ENCODE data around the gene CLSTN3. TPM values are rescaled to one million over a fixed set of nuclear protein-coding genes. Genes with fewer than 3 reads are reported as not detected.
"Not testable (repeated sequence)": the region's sequence is repeated elsewhere in the genome, so short reads cannot be mapped to it uniquely, and the experiment has no call there.

The CLSTN3 gene
- polyA plus RNA-seq, 1 donor from 2014 or later = 2.9 TPM

GRCh38 chr12:7160183-7160582, 30.0 kb downstream of the CLSTN3 start:
- Mint-ChIP-seq H3K27me3 (peaks cover 16% of the 10 kb centered on the region), H3K27ac (peak overlapping the region in 1 of 3 donors; percentile 71), H3K9me3 (no peaks in the 10 kb centered on the region), H3K4me1 (peaks cover 0 to 4% (median 3%) of the 10 kb centered on the region in 3 donors), H3K4me3 (no peak overlapping the region), H3K36me3 (peaks cover 3% of the 10 kb centered on the region)

GRCh38 chr12:7161327-7161726, 31.2 kb downstream of the CLSTN3 start:
- H3K4me3 Mint-ChIP-seq = no peak overlapping the region

GRCh38 chr12:7161811-7162210, 31.6 kb downstream of the CLSTN3 start:
- peaks cover 16% of the 10 kb centered on the region for H3K27me3 Mint-ChIP-seq
- no peak overlapping the region for H3K4me3 Mint-ChIP-seq
- H3K4me1 Mint-ChIP-seq = peaks cover 0 to 4% (median 3%) of the 10 kb centered on the region in 3 donors
- H3K27ac Mint-ChIP-seq = no peak overlapping the region
- H3K36me3 Mint-ChIP-seq = peaks cover 2% of the 10 kb centered on the region
- H3K9me3 Mint-ChIP-seq = peaks cover 0 to 4% (median 0%) of the 10 kb centered on the region in 3 donors

More at GRCh38 chr12:7161327-7161726, 31.2 kb downstream of the CLSTN3 start:
- no peaks in the 10 kb centered on the region for H3K9me3 Mint-ChIP-seq
- H3K27me3 Mint-ChIP-seq = peaks cover 16% of the 10 kb centered on the region
- H3K27ac Mint-ChIP-seq = no peak overlapping the region
- H3K36me3 Mint-ChIP-seq = peaks cover 2% of the 10 kb centered on the region
- peaks cover 0 to 4% (median 3%) of the 10 kb centered on the region in 3 donors for H3K4me1 Mint-ChIP-seq

GRCh38 chr12:7162691-7163114, 32.5 kb downstream of the CLSTN3 start:
- Mint-ChIP-seq H3K4me3 (peak overlapping the region in 1 of 4 donors; percentile 32), H3K27me3 (peaks cover 16% of the 10 kb centered on the region), H3K4me1 (peaks cover 0 to 4% (median 3%) of the 10 kb centered on the region in 3 donors), H3K36me3 (peaks cover 3% of the 10 kb centered on the region), H3K27ac (no peak overlapping the region), H3K9me3 (peaks cover 1 to 7% (median 7%) of the 10 kb centered on the region in 3 donors)

- H3K4me3 Mint-ChIP-seq = no peak overlapping the region
- peaks cover 5% of the 10 kb centered on the region for H3K27me3 Mint-ChIP-seq
Measured at GRCh38 chr12:7169951-7170350, 39.8 kb downstream of the CLSTN3 start.

GRCh38 chr12:7171854-7172253, 41.7 kb downstream of the CLSTN3 start:
- Mint-ChIP-seq H3K4me3 (no peak overlapping the region), H3K4me1 (no peaks in the 10 kb centered on the region), H3K27me3 (peaks cover 14% of the 10 kb centered on the region), H3K9me3 (peaks cover 22 to 30% (median 24%) of the 10 kb centered on the region in 3 donors), H3K27ac (no peak overlapping the region), H3K36me3 (peaks cover 10% of the 10 kb centered on the region)

More at GRCh38 chr12:7169951-7170350, 39.8 kb downstream of the CLSTN3 start:
- H3K36me3 Mint-ChIP-seq = peaks cover 6% of the 10 kb centered on the region
- peak overlapping the region in 1 of 3 donors; percentile 43 for H3K27ac Mint-ChIP-seq
- no peaks in the 10 kb centered on the region for H3K4me1 Mint-ChIP-seq
- peaks cover 21 to 30% (median 24%) of the 10 kb centered on the region in 3 donors for H3K9me3 Mint-ChIP-seq

- Mint-ChIP-seq H3K27me3 (peaks cover 18% of the 10 kb centered on the region), H3K27ac (no peak overlapping the region), H3K9me3 (peaks cover 15 to 19% (median 16%) of the 10 kb centered on the region in 3 donors)
Measured at GRCh38 chr12:7175493-7175892, 45.3 kb downstream of the CLSTN3 start.

GRCh38 chr12:7176595-7176994, 46.4 kb downstream of the CLSTN3 start:
- Mint-ChIP-seq H3K27ac (no peak overlapping the region), H3K4me1 (no peaks in the 10 kb centered on the region), H3K36me3 (peaks cover 3% of the 10 kb centered on the region), H3K4me3 (no peak overlapping the region), H3K9me3 (peaks cover 10 to 13% (median 10%) of the 10 kb centered on the region in 3 donors), H3K27me3 (peaks cover 17% of the 10 kb centered on the region)

More at GRCh38 chr12:7175493-7175892, 45.3 kb downstream of the CLSTN3 start:
- peaks cover 3% of the 10 kb centered on the region for H3K36me3 Mint-ChIP-seq
- H3K4me1 Mint-ChIP-seq = no peaks in the 10 kb centered on the region
- no peak overlapping the region for H3K4me3 Mint-ChIP-seq

- Mint-ChIP-seq H3K27me3 (peaks cover 19% of the 10 kb centered on the region), H3K4me3 (no peak overlapping the region), H3K9me3 (peaks cover 0 to 8% (median 5%) of the 10 kb centered on the region in 3 donors), H3K36me3 (peaks cover 3% of the 10 kb centered on the region), H3K27ac (no peak overlapping the region), H3K4me1 (no peaks in the 10 kb centered on the region)
Measured at GRCh38 chr12:7178481-7178880, 48.3 kb downstream of the CLSTN3 start.

GRCh38 chr12:7180685-7181084, 50.5 kb downstream of the CLSTN3 start:
- H3K4me1 Mint-ChIP-seq = no peaks in the 10 kb centered on the region
- H3K36me3 Mint-ChIP-seq = peaks cover 3% of the 10 kb centered on the region
- no peak overlapping the region for H3K27ac Mint-ChIP-seq
- H3K9me3 Mint-ChIP-seq = peaks cover 0 to 8% (median 2%) of the 10 kb centered on the region in 3 donors
- no peak overlapping the region for H3K4me3 Mint-ChIP-seq
- peaks cover 10% of the 10 kb centered on the region for H3K27me3 Mint-ChIP-seq

GRCh38 chr12:7186058-7186457, 55.9 kb downstream of the CLSTN3 start:
- not testable (repeated sequence) for H3K27me3 Mint-ChIP-seq, H3K4me3 Mint-ChIP-seq, H3K36me3 Mint-ChIP-seq, H3K27ac Mint-ChIP-seq, H3K9me3 Mint-ChIP-seq
- H3K4me1 Mint-ChIP-seq = peaks cover 11 to 18% (median 15%) of the 10 kb centered on the region in 3 donors

GRCh38 chr12:7188562-7189397, 58.6 kb downstream of the CLSTN3 start:
- Mint-ChIP-seq H3K36me3 (peaks cover 2% of the 10 kb centered on the region), H3K4me1 (peaks cover 20 to 27% (median 22%) of the 10 kb centered on the region in 3 donors), H3K4me3 (peak overlapping the region; percentile 91 to 99 (median 97)), H3K27ac (peak overlapping the region; percentile 81 to 98 (median 95)), H3K27me3 (no peaks in the 10 kb centered on the region), H3K9me3 (no peaks in the 10 kb centered on the region)

GRCh38 chr12:7189398-7190267, 59.5 kb downstream of the CLSTN3 start, which contains the start of gene PEX5:
Gene PEX5 (plus strand): TSS chr12:7189686. CDS start chr12:7190378, 692 bp downstream.
- no peaks in the 10 kb centered on the region for H3K27me3 Mint-ChIP-seq
- H3K4me3 Mint-ChIP-seq = peak within 1 kb of the TSS; percentile 91 to 99 (median 97)
- peaks cover 2% of the 10 kb centered on the region for H3K36me3 Mint-ChIP-seq
- H3K4me1 Mint-ChIP-seq = peaks cover 20 to 27% (median 23%) of the 10 kb centered on the region in 3 donors
- no peaks in the 10 kb centered on the region for H3K9me3 Mint-ChIP-seq
- H3K27ac Mint-ChIP-seq = peak within 1 kb of the TSS; percentile 81 to 98 (median 95)

GRCh38 chr12:7190268-7191055, 60.3 kb downstream of the CLSTN3 start:
- Mint-ChIP-seq H3K9me3 (no peaks in the 10 kb centered on the region), H3K4me3 (peak overlapping the region; percentile 91 to 99 (median 97)), H3K36me3 (peaks cover 5% of the 10 kb centered on the region), H3K27me3 (no peaks in the 10 kb centered on the region), H3K4me1 (peaks cover 20 to 28% (median 28%) of the 10 kb centered on the region in 3 donors), H3K27ac (peak overlapping the region; percentile 81 to 93 (median 83))

Measured in IgD-negative memory B cell (primary cell).